GM23338 (cell line): Measurements from ENCODE around the gene SMIM35.

ENCODE experiments used
- POLR2AphosphoS5 ChIP-seq: IDR thresholded peaks from 2 replicates; pipeline ENCODE4 v1.6.1; 2016; ENCODE audit warnings: antibody characterized with exemption, low read depth
- REST ChIP-seq: IDR thresholded peaks from one replicate; pipeline ENCODE4 v1.6.1; 2018; ENCODE audit warnings: antibody characterized with exemption; ENCODE audit not compliant: unreplicated experiment

- TF ChIP-seq REST (no peak), POLR2AphosphoS5 (no peak)
These were observed 29.3 kb downstream of the SMIM35 start for GRCh38 chr11:118057251-118058145.
